HG03103 (cell line): ENCODE measurements around the gene SNX32.
"Not testable (repeated sequence)": the region's sequence is repeated elsewhere in the genome, so short reads cannot be mapped to it uniquely, and the experiment has no call there.

ENCODE experiments used
- ATAC-seq: cut with Tn5 transposase; IDR thresholded peaks from one replicate; pipeline ENCODE4 v1.9.1; 2021; ENCODE audit warnings: low read depth; ENCODE audit not compliant: unreplicated experiment

Gene SNX32

DNA sequence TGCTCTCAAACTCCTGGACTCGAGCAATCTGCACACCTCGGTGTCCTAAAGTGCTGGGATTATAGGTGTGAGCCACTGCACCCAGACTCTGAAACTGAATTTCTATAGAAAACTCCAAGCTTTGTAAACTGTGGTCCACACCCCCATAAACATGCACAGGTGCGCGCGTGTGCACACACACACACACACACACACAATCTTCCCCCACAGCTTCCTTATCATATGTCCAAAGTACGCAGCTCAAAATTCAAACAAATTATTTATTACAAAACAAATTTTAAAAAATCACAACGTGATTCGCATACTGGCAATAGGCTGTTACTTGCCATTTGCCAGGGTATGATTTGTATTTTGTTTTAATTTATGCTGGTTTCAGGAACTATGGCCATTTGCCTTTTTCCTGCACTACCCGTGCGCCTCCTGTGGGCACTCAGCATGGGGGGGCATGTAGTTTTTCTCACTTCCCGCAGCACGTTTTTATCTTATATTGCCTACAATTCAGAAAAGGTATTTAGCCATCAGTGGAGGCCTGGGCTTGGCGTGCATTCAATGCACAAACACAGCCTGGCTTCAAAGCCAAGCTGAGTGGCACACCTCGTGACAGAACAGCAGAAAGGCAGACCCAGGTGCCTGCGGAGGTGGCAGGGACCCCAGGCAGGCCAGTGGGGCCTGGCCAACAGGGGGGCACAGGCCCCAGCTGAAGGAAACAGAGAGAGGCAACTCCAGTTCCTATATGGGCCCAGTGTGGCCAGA, 10.8 kb upstream of the SNX32 start:
- no peak for ATAC-seq

DNA sequence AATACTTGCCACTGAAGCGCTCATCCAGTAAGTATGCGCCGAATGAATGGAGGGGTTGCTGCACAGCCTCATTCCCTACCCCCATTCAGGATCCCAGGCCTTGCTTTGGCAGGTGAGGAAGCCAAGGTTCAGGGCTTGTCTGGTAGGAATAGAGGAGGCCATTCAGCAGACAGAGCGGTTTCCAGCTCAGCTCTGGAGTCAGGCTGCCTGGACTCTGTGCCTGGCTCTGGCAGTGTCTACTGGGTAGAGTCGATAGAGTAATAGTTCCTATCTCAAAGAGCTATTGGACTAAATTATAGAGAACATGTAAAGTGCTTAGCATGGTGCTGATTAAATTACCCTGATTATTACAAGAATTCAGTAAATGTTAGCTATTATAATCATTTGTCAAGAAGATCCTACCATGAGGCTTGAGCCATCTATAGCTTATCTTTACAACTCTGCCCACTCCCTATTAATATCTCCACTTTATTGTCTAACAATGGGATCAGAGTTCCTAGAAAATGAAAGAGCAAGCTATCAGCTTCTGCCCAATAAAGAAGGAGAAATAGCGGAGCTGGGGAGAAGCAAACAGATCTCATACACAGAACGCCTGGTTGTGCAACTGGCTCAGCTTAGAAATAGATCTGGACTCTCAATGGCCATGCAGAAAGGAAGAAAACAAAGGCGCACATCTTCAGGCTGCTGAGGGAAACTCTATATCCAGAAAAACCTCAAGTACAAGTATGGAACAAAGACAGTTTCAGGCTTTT, 6.6 kb upstream of the SNX32 start:
- ATAC-seq, result no peak

DNA sequence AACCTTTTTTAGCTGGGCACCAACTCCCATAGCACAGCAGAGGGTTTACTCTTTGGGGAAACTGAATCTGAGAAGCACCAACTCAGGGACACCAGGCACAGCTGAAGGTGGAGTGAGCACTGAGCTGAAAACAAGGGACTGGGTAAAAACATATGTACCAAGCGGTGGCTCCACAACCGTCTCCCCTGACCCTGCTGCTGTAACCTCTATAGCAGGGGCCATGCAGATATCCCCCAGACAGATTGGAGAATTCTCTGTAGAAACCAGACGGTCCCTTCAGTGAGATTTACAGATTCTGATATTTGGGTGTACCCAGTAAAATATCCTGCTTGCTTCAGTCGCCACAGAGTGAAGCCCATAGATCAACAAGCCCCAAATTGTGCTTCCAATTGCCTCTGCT, 4.3 kb upstream of the SNX32 start:
- no peak for ATAC-seq

DNA sequence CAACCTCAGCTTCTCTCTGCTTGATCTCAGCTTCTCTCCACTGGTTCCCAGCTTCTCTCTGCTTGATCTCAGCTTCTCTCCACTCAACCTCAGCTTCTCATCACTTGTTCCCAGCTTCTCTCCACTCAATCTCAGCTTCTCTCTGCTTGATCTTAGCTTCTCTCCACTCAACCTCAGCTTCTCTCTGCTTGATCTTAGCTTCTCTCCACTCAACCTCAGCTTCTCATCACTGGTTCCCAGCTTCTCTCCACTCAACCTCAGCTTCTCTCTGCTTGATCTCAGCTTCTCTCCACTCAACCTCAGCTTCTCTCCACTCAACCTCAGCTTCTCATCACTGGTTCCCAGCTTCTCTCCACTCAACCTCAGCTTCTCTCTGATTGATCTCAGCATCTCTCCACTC, 1.5 kb upstream of the SNX32 start:
- not testable (repeated sequence) for ATAC-seq

DNA sequence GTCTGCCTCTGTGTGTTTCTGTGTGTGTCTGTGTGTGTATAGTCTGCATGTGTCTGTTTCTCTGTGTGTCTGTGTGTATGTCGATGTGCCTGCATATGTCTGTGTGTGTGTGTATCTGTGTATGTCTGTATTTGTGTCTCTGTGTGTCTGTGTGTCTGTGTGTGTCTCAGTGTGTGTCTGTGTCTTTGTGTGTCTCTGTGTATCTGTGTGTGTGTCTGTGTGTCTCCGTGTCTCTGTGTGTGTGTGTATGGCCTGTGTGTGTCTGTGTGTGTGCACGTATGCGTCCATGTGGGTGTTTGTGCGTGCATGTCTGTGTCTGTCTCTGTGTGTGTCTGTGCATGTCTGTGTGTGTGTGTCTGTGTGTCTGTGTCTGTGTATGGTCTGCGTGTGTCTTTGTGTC, 439 bp downstream of the SNX32 start:
- no peak for ATAC-seq

DNA sequence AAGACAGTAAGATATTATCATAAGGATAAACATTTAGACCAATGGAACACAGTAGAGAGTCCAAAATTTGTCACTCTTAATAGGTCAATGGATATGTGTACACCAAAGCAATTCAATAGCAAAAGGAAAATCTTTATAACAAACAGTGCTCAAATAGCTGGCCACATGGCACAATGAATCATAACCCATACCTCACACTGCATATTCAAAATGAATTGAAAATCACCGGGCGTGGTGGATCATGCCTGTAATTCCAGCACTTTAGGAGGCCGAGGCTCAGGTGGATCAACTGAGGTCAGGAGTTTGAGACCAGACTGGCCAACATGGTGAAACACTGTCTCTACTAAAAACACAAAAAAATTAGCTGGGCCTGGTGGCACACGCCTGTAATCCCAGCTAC, 8.4 kb downstream of the SNX32 start:
- ATAC-seq, result no peak

DNA sequence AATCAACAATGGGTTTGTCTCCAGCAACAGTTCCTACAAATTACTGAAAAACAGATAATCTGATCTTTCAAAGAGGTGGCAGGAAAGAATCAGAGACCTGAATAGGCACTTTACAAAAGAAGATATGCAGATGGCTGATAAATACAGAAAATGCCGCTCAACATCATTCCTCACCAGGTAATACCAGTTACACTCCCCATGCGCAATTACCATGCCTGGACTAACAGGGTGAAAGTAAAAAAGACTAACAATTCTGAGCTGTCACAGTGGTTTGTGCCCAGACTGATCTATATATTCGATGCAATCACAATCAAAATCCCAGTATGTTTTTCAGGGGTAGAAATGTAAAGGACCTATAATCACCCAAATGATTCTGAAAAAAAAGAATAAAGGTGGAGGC, 10.0 kb downstream of the SNX32 start:
- no peak for ATAC-seq

DNA sequence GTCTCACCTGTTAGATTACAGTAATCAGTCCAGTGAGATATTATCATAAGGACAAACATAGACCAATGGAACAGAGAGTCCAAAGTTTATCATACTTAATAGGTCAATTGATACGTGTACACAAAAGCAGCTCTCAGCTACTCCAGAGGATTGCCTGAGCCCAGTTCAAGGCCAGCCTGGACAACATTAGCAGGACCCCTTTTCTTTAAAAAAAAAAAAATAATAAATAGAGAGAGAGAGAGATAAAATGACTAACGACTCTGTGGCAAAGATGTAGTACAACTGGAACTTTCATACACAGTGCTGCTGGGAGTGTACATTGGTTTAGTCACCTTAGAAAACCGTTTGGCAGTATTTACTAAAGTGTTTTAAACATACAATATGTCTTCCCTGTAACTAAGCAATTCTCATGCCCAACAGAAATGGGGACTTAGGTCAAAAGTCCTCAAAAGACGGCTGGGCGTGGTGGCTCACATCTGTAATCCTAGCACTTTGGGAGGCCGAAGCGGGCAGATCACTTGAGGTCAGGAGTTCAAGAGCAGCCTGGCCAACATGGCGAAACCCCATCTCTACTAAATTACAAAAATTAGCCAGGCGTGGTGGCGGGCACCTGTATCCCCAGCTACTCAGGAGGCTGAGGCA, 10.6 kb downstream of the SNX32 start:
- no peak for ATAC-seq

DNA sequence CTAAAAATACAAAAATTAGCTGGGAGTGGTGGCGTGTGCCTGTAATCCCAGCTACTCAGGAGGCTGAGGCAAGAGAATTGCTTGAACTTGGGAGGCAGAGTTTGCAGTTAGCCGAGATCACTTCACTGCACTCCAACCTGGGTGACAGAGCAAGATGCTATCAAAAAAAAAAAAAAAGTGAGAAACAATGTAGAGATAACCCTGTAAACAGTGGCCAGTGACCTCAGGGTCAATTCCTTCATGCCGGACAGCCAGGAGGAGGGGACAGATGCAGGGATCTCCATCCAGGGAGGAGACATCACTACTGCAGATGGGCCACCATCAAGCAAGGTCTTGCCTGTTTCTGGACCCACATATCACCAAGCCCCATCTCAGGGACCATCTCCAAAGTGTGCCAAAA, 14.0 kb downstream of the SNX32 start:
- ATAC-seq, result no peak

DNA sequence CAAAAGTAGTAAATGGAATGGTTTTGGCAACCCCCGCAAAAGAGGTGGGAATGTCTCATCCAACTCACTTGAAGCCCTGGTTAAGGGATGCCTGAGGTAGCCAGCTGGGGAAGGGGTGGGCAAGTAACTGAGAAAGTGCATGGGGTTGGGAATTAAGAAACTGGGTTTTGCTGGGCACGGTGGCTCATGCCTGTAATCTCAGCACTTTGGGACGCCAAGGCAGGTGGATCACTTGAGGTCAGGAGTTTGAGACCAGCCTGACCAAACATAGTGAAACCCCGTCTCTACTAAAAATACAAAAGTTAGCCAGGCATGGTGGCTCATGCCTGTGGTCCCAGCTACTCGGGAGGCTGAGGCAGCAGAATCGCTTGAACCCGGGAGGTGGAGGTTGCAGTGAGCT, 14.9 kb downstream of the SNX32 start:
- not testable (repeated sequence) for ATAC-seq

DNA sequence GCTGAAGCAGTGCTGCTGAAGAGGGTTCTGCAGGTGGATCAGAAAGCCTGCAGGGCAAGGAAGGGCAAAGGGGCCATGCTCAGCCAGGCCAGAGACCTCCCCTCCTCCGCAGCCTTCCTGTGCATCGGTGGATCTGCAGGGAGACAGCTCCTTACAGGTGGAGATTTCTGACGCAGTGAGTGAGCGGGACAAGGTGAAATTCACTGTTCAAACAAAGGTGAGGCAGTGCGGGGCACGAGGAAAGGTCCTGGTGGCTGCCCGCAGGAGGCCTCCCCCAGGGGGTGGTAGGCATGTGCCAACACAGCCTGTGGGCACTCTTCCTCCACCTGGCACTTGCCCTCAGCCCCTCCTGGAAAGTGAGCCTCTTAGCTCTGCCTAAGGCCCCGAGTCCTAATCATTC, 15.6 kb downstream of the SNX32 start:
- no peak for ATAC-seq

DNA sequence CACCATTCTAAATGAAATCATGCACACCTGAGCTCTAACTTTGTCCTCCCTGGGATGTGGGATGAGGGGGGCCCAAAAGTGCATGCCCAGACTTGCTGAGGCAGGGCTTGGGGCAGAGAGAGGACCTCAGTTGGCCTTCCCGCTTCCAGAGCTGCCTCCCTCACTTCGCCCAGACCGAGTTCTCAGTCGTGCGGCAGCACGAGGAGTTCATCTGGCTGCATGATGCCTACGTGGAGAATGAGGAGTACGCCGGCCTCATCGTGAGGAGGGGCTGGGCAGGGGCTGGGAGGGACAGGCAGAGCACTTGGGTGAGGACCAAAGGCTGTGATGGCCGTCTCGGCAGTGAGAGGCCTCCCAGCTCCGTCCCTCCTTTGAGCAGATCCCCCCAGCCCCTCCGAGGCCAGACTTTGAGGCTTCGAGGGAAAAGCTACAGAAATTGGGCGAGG, 16.0 kb downstream of the SNX32 start:
- no peak for ATAC-seq

DNA sequence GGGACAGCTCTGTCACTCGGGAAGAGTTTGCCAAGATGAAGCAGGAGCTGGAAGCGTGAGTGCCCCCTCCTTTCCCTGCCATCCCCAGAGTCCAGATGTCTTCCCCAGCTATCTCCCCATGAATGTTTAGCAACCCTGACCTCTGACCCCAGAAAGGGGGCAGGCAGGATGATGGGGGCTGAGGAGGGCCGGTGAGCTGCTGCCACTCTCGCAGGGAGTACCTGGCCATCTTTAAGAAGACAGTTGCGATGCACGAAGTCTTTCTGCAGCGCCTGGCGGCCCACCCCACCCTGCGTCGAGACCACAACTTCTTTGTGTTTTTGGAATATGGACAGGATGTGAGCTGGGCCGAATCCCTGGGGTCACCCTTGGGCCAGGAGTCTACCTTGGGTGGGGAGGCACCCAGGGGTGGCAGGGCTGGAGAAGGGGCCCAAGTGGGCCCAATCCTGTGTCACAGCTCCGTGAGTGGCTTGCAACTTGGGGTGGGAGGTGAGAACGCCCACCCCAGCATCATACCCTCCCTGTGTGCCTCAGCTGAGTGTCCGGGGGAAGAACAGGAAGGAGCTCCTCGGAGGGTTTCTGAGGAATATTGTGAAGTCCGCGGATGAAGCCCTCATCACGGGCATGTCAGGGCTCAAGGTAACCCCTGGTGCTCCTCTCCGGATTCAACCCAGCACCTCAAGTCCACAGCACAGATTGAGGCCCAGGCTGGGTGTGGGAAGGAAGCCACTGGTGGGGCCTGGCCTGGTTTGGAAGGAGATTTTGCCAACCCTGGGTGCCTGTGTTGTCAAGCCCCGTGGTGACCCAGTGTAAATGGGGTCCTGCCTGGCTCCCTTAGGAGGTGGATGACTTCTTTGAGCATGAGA, 16.7 kb downstream of the SNX32 start:
- no peak for ATAC-seq

DNA sequence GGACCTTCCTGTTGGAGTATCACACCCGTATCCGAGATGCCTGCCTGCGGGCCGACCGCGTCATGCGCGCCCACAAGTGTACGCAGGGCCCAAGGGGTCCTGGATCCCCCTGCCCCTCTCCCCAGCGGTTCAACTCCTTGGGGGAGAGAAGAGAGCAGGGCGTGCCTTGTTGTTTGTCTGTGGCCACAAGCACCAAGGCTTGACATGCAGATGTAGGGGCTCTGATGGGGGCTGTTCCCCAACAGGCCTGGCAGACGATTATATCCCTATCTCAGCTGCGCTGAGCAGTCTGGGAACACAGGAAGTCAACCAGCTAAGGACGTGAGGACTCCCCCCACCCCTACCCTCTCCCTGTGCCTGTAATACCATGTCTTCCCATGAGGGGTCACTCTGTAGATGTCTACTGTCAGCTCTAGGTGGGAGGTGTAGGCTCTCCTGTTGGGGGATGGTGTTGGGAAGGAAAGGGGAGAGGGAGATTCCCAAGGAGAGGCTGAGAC, 17.4 kb downstream of the SNX32 start:
- ATAC-seq, result no peak

DNA sequence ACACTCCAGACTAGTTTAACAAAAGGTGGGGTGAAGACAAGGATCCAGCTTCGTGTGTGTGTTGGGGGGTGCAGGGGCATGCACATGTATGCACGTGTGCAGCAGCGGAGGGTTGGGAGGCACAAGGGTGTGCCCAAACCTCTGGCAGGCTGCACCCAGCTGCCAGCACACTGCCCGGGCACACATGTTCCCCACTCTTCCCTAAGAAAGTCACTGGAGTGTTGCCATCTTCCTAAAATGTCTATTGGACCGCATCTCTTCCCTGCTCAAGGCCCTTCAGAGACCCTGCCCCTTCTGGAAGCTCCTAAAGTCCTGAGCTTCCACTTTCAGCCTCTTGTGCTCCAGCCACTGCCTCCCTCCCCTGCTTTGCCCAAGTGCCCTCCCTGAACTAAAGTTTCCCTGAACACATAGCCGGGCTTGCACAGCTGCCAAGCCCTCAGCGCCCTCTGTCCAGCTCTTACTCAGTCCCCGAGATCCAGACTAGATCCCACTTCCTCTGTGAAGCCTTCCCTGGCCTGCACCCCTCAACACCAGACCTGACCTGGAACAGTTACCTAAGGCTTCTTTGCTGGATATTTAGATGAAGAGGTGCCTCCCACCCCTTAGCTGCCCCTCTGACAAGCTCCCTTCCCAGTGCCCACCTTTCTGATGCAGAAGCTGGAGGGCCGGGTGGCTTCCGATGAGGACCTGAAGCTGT, 18.2 kb downstream of the SNX32 start:
- ATAC-seq, result no peak

DNA sequence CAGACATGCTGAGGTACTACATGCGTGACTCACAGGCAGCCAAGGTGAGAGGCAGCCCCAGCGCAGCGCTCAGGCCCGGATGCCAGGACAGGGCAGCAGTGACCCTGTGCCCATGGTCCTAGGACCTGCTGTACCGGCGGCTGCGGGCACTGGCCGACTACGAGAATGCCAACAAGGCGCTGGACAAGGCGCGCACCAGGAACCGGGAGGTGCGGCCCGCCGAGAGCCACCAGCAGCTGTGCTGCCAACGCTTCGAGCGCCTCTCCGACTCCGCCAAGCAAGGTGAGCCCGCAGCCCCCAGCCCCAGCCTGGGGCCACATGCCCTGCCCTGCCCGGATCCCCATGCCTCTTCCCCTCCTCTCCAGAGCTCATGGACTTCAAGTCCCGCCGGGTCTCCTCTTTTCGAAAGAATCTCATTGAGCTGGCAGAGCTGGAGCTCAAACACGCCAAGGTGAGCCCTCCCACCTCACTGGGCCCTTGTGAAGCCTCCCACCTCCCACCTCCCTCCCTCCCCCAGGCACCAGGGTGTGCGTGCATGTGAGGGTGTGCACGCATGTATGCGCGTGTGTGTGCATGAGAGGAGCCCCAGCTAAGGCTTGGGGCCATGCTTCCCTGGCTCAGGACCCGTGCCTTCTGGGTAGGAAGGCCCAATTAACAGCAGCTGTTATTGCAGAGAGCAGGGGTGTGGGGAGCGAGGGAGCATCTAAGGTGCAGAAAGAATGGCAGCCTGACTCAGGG, 18.9 kb downstream of the SNX32 start:
- no peak for ATAC-seq

DNA sequence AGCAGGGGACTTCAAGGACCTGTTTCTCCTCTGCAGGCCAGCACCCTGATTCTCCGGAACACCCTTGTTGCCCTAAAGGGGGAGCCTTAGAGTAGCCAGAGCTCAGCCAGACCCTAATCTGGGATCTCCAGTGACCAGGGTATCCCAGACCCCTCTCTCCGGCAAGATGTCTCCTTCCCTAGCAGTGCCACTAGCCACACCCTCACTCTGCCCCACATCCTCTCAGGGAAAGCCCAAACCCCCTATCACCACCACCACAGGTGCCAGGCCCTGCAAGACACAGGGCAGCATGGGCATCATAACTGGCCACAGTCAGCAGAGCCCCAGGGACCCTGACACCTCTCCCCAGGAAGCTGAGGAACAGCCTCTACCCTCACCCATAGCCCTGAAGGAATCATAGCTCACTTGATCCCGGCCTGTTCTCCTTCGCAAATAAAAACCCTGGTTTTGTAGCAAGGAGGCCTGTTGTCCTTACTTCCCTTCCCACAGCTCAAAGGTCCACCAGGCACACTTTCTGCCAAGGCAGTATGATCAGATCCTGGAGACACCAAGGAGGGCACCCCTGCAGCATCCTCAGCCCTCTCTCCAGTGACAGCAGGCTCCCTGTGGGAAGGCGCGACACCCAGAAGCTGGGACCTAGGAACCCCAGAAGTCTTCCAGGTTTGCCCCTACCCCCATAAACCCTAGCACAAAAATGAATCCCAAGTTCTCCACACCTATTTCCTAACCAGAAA, 19.6 kb downstream of the SNX32 start:
- ATAC-seq, result no peak

DNA sequence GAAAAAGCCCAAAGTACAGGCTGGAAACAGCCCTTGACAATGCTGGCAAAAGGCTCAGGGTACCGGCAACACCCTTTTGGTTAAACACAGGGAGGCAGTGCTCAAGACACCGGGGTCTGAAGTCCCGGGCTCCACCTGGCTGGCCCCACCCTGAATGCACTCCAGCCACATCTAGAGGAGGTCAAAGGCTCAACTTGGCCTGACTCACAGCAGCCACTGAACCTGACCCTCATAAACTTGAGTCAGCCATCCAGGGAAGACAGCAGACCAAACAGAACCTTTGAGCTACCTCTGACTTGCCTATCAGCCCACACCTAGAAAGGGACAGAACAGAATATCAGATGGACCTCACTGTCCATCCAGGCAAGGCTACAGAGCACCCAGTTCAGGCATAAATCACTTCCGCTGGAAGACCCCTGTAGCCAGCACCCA, 20.4 kb downstream of the SNX32 start:
- ATAC-seq, result no peak
